ENCODE measurements around the gene IGF2R. TPM values are rescaled to one million over a fixed set of nuclear protein-coding genes. Genes with fewer than 3 reads are reported as not detected.
A peak's percentile ranks its signal among the peaks of the same experiment; 100 is the strongest.

Gene IGF2R
- total RNA-seq, 1 donor from 2014 or later, result 156 TPM

DNA sequence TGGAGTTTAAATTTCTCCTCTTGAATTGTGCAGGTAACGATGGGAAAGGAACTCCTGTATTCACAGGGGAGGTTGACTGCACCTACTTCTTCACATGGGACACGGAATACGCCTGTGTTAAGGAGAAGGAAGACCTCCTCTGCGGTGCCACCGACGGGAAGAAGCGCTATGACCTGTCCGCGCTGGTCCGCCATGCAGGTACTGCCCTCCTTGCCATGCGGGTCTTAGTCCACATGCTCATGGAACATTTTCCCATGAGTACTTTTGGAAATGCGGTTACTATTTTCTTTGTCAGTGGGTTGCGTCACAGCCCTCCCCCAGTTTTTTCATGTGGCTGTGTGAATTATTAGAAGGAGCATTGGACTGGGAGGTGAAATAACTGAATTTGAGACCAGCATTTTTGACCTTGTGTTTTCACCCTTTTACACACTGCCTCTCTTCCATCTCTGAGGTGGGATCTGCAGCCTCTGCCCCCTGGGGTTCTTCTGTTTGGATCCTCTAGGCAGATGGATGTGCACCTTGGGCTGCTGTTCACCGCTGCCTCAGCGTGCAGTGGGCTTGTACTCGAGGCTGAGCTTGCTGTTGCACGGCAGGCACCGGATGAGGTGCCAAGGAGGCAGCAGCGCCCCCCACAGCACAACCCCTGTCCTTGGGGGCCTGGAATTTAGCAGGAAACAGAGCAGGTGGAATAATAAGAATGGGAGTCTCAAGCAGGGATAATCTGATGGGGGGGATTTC, 71.8 kb downstream of the IGF2R start:
- DNase-seq (no peak), ATAC-seq (no peak)
- H3K36me3 ChIP-seq, result peaks cover 74% of the 10 kb centered on the region
- H3K27ac ChIP-seq, result no peak overlapping the region
- H3K4me3 ChIP-seq, result no peak overlapping the region
- intact Hi-C loops (cut with DNase I), result no loop called here
- H3K9me3 ChIP-seq, result no peaks in the 10 kb centered on the region
- H3K4me1 ChIP-seq, result peaks cover 9% of the 10 kb centered on the region
- TF ChIP-seq, protein P1, sequence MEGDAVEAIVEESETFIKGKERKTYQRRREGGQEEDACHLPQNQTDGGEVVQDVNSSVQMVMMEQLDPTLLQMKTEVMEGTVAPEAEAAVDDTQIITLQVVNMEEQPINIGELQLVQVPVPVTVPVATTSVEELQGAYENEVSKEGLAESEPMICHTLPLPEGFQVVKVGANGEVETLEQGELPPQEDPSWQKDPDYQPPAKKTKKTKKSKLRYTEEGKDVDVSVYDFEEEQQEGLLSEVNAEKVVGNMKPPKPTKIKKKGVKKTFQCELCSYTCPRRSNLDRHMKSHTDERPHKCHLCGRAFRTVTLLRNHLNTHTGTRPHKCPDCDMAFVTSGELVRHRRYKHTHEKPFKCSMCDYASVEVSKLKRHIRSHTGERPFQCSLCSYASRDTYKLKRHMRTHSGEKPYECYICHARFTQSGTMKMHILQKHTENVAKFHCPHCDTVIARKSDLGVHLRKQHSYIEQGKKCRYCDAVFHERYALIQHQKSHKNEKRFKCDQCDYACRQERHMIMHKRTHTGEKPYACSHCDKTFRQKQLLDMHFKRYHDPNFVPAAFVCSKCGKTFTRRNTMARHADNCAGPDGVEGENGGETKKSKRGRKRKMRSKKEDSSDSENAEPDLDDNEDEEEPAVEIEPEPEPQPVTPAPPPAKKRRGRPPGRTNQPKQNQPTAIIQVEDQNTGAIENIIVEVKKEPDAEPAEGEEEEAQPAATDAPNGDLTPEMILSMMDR (IDR thresholded peaks at IDR 0.05), result no peak
- H3K27me3 ChIP-seq (ENCODE audit: low read depth), result no peaks in the 10 kb centered on the region

GRCh38 chr6:160041608-160042007, 72.7 kb downstream of the IGF2R start:
- no peak overlapping the region for H3K27ac ChIP-seq
- H3K4me1 ChIP-seq, result peaks cover 9% of the 10 kb centered on the region
- peak; percentile 90 to 91 for ATAC-seq
- peaks cover 75% of the 10 kb centered on the region for H3K36me3 ChIP-seq
- TF ChIP-seq, protein P1 (IDR thresholded peaks at IDR 0.05), result no peak
- no peaks in the 10 kb centered on the region for H3K27me3 ChIP-seq (ENCODE audit: low read depth)
- H3K4me3 ChIP-seq, result no peak overlapping the region
- intact Hi-C loops (cut with DNase I), result no loop called here
- H3K9me3 ChIP-seq, result no peaks in the 10 kb centered on the region
- peak; percentile 77 for DNase-seq

- Histone ChIP-seq H3K36me3 (peaks cover 78% of the 10 kb centered on the region), H3K27me3 (ENCODE audit: low read depth) (no peaks in the 10 kb centered on the region), H3K4me3 (no peak overlapping the region), H3K4me1 (peaks cover 9% of the 10 kb centered on the region), H3K27ac (no peak overlapping the region), H3K9me3 (no peaks in the 10 kb centered on the region)
- ATAC-seq (peak; percentile 53 to 79), DNase-seq (no peak)
- intact Hi-C loops (cut with DNase I), result no loop called here
- TF ChIP-seq, protein P1 (IDR thresholded peaks at IDR 0.05), result no peak
Observed at GRCh38 chr6:160042014-160042773, 73.3 kb downstream of the IGF2R start.

DNA sequence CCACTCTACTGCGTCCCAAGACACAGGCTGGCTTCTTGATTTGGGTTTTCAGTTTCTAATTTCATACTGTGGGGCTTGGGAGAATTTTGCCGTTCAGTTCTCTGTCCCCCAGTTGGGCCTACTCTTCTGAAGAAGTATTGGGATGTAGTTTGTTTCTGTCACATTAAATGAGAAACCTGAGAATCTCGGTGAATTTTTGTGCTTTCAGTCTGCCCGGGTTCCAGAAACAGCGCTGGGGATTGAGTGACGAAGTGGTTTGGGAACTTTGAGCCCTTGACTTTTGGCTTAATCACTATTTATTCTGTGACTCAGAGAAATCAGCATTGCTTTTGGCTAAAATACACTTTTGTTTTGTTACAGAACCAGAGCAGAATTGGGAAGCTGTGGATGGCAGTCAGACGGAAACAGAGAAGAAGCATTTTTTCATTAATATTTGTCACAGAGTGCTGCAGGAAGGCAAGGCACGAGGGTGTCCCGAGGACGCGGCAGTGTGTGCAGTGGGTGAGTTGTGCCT, 74.0 kb downstream of the IGF2R start:
- Histone ChIP-seq H3K36me3 (peaks cover 83% of the 10 kb centered on the region), H3K27me3 (ENCODE audit: low read depth) (no peaks in the 10 kb centered on the region), H3K9me3 (no peaks in the 10 kb centered on the region), H3K27ac (no peak overlapping the region), H3K4me3 (no peak overlapping the region), H3K4me1 (peaks cover 9% of the 10 kb centered on the region)
- TF ChIP-seq, protein P1 (IDR thresholded peaks at IDR 0.05), result no peak
- ATAC-seq, result peak in 1 of 2 donors; percentile 59
- DNase-seq, result no peak
- intact Hi-C loops (cut with DNase I), result no loop called here

- intact Hi-C loops (cut with DNase I), result no loop called here
- Histone ChIP-seq H3K9me3 (no peaks in the 10 kb centered on the region), H3K4me1 (peaks cover 9% of the 10 kb centered on the region), H3K27ac (no peak overlapping the region), H3K4me3 (no peak overlapping the region), H3K27me3 (ENCODE audit: low read depth) (no peaks in the 10 kb centered on the region), H3K36me3 (peaks cover 92% of the 10 kb centered on the region)
- TF ChIP-seq, protein P1 (IDR thresholded peaks at IDR 0.05), result no peak
- DNase-seq (no peak), ATAC-seq (no peak)
Observed at GRCh38 chr6:160043784-160044183, 74.9 kb downstream of the IGF2R start.
